ENCODE measurements around the gene ITPKA.

- TF ChIP-seq CTCF (IDR thresholded peaks at IDR 0.05) (no peak), EZH2 (IDR thresholded peaks at IDR 0.05) (no peak), EZH2phosphoT487 (IDR thresholded peaks at IDR 0.05) (no peak)
These were observed 24.3 kb downstream of the ITPKA start for GRCh38 chr15:41517895-41518449.

Measured in neural progenitor cell (in vitro differentiated cells).